Measurements from ENCODE around the gene GRAP2. TPM values are rescaled to one million over a fixed set of nuclear protein-coding genes. Genes with fewer than 3 reads are reported as not detected.

The GRAP2 gene
- total RNA-seq, 1 donor from 2014 or later, result not detected

DNA sequence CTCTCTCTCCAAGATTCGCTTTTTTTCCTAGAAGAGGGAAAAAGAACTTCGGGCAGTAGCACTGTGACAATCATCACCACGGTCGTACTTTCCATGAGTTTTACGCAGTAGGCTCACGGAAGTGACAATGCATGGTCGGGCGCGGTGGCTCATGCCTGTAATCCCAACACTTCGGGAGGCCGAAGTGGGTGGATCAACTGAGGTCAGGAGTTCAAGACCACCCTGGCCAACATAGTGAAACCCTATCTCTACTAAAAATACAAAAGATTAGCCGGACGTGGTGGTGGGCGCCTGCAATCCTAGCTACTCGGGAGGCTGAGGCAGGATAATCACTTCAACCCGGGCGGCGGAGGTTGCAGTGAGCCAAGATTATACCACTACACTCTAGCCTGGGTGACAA, 23.4 kb downstream of the GRAP2 start:
- H3K27me3 ChIP-seq (ENCODE audit: control insufficient read depth, insufficient read depth, low read length), result peaks cover 7% of the 10 kb centered on the region
- DNase-seq (ENCODE audit: low read depth) (no peak), FAIRE-seq (no peak)
- no peaks in the 10 kb centered on the region for H3K36me3 ChIP-seq (ENCODE audit: control insufficient read depth, insufficient read depth, low read length)
- TF ChIP-seq, protein P1, sequence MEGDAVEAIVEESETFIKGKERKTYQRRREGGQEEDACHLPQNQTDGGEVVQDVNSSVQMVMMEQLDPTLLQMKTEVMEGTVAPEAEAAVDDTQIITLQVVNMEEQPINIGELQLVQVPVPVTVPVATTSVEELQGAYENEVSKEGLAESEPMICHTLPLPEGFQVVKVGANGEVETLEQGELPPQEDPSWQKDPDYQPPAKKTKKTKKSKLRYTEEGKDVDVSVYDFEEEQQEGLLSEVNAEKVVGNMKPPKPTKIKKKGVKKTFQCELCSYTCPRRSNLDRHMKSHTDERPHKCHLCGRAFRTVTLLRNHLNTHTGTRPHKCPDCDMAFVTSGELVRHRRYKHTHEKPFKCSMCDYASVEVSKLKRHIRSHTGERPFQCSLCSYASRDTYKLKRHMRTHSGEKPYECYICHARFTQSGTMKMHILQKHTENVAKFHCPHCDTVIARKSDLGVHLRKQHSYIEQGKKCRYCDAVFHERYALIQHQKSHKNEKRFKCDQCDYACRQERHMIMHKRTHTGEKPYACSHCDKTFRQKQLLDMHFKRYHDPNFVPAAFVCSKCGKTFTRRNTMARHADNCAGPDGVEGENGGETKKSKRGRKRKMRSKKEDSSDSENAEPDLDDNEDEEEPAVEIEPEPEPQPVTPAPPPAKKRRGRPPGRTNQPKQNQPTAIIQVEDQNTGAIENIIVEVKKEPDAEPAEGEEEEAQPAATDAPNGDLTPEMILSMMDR (IDR thresholded peaks at IDR 0.05; ENCODE audit: insufficient read depth, low read length, severe bottlenecking), result no peak
- H3K4me3 ChIP-seq (ENCODE audit: low read depth, low read length), result no peak overlapping the region

DNA sequence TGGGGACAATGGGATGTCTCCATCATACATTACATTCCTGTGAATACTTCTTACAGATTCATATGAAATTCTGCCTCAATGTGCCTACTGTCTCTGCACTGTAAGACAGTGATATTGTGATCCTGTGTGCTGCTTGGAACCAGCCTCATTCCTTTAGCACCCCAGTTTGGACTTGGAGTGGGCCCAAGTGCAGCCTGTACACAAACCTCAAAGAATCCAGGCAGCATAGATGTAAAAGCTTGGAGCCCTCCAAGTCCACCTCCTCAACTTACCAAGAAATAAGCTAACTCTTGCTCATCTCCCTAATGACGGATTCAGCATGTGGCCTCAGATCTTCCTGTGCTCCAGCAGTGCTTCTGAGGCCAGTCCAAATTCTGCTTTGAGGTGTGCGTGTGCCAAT, 24.4 kb downstream of the GRAP2 start:
- DNase-seq (ENCODE audit: low read depth) (no peak), FAIRE-seq (no peak)
- Histone ChIP-seq H3K4me3 (ENCODE audit: low read depth, low read length) (no peak overlapping the region), H3K36me3 (ENCODE audit: control insufficient read depth, insufficient read depth, low read length) (no peaks in the 10 kb centered on the region), H3K27me3 (ENCODE audit: control insufficient read depth, insufficient read depth, low read length) (peaks cover 3% of the 10 kb centered on the region)
- TF ChIP-seq, protein P1 (IDR thresholded peaks at IDR 0.05; ENCODE audit: insufficient read depth, low read length, severe bottlenecking), result no peak

DNA sequence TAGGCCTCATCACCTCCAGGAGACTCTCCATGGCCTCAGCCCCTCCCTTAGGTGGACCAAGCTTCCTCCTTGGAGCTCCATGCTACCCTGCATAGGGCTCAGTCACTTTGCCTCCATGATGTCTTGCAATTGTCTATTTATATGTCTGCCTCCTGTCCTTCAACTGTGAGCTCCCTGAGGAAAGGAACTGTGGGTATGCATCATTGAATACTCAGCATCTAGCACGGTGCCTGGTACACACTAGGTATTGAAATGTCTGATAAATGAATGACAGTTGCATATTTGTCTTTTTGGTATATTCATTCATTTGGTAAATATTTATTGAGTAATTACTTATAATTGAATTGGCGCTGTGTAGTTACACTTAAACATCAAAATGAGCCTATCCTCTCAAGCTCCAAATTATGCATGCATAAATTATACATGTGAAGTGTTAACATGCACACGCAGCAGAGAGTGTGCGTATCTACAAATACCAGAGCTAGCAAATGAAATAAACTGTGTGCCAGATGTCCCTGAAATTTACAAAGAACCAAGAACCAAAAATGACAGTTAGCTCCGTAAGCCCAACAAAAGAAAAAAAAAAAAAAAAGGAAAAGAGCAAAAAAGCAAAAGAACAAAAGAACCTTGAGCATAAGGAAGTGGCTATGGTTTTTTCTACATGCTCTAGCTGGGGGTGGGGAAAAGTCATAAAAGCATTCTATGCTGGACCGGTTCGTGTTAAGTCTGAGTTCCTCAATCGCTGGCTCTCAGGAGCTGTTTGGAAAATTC, 25.2 kb downstream of the GRAP2 start:
- TF ChIP-seq, protein P1 (IDR thresholded peaks at IDR 0.05; ENCODE audit: insufficient read depth, low read length, severe bottlenecking), result no peak
- no peak overlapping the region for H3K4me3 ChIP-seq (ENCODE audit: low read depth, low read length)
- DNase-seq (ENCODE audit: low read depth) (no peak), FAIRE-seq (no peak)
- H3K27me3 ChIP-seq (ENCODE audit: control insufficient read depth, insufficient read depth, low read length), result peaks cover 3% of the 10 kb centered on the region
- no peaks in the 10 kb centered on the region for H3K36me3 ChIP-seq (ENCODE audit: control insufficient read depth, insufficient read depth, low read length)

DNA sequence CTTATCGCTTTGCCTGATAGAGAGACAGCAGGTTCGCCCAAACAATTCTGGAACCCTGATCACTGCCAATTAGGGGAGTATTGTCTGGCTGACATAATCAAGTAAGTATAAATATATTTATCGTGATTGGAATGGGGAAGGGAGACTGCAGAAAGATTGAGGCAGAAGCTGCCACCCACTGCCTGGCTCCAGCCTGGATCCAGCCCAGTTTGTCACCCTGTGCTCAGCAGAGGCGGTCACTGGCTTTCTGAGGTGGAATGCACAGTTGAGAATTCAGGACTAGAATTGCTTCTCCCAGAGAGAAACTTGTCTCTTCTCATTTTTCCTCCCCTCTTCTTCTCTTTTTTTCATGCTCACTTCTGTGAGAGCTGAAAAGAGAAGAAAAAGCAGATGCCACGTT, 25.9 kb downstream of the GRAP2 start:
- Histone ChIP-seq H3K4me3 (ENCODE audit: low read depth, low read length) (no peak overlapping the region), H3K36me3 (ENCODE audit: control insufficient read depth, insufficient read depth, low read length) (no peaks in the 10 kb centered on the region), H3K27me3 (ENCODE audit: control insufficient read depth, insufficient read depth, low read length) (peaks cover 3% of the 10 kb centered on the region)
- FAIRE-seq, result no peak
- TF ChIP-seq, protein P1 (IDR thresholded peaks at IDR 0.05; ENCODE audit: insufficient read depth, low read length, severe bottlenecking), result no peak
- no peak for DNase-seq (ENCODE audit: low read depth)

DNA sequence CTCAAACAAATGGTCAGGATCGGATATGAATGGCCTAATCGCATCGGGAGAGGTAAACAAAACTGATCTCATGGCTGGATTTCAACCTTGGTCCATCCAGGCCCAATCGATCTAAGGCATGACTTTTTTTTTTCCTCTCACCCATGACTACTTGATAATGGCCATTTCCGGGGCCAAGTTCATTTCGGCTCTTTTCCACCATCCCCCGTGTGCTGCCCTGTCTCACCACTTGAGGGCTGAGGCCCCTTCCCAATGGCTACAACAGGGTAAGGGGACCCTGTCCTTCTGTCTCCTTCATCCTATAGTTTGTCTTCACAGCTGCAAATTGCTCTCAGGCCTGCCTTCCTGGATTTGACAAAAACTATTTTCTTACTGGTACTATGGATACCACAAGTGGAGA, 26.7 kb downstream of the GRAP2 start:
- DNase-seq (ENCODE audit: low read depth), result no peak
- no peaks in the 10 kb centered on the region for H3K27me3 ChIP-seq (ENCODE audit: control insufficient read depth, insufficient read depth, low read length)
- no peaks in the 10 kb centered on the region for H3K36me3 ChIP-seq (ENCODE audit: control insufficient read depth, insufficient read depth, low read length)
- no peak for FAIRE-seq
- no peak overlapping the region for H3K4me3 ChIP-seq (ENCODE audit: low read depth, low read length)
- TF ChIP-seq, protein P1 (IDR thresholded peaks at IDR 0.05; ENCODE audit: insufficient read depth, low read length, severe bottlenecking), result no peak
